WTC11 (cell line): ENCODE results near the gene PRR19. TPM values are rescaled to one million over a fixed set of nuclear protein-coding genes. Genes with fewer than 3 reads are reported as not detected.

ENCODE experiments used
- ATAC-seq: fragments of 200-7000 bp; cut with Tn5 transposase; 2 replicates; pipeline ENCODE4 v1.10.0; 2021; ENCODE audit warnings: mild to moderate bottlenecking, moderate library complexity
- CTCF ChIA-PET: fragments of 300-600 bp; sonication (Branson Sonifier 250); formaldehyde crosslinking; loops from one replicate; lab custom pipeline; 2021; ENCODE audit warnings: antibody characterized with exemption; lab: Charles Lee
- POLR2A ChIA-PET: fragments of 350-600 bp; sonication (Branson Sonifier 250); formaldehyde crosslinking; loops from one replicate; lab custom pipeline; 2021; ENCODE audit warnings: antibody characterized with exemption; lab: Charles Lee
- DNase-seq: peaks from one replicate; pipeline ENCODE4 v3.0.0; 2021; ENCODE audit warnings: low spot score
- H3K27ac Mint-ChIP-seq: 2 replicates; pipeline ENCODE4 v1.8.0; 2021; ENCODE audit warnings: mixed read lengths
- H3K27me3 Mint-ChIP-seq: 2 replicates; pipeline ENCODE4 v1.8.0; 2021; ENCODE audit warnings: low read depth, mild to moderate bottlenecking, moderate library complexity, mixed read lengths
- H3K36me3 Mint-ChIP-seq: 2 replicates; pipeline ENCODE4 v1.8.0; 2021; ENCODE audit warnings: mixed read lengths
- H3K4me1 Mint-ChIP-seq: 2 replicates; pipeline ENCODE4 v1.8.0; 2022; ENCODE audit warnings: mixed read lengths
- H3K4me3 Mint-ChIP-seq: 2 replicates; pipeline ENCODE4 v1.8.0; 2021; ENCODE audit warnings: mild to moderate bottlenecking, moderate library complexity, mixed read lengths
- H3K9me3 Mint-ChIP-seq: 2 replicates; pipeline ENCODE4 v1.8.0; 2021; ENCODE audit warnings: mixed read lengths
- EMX1 ChIP-seq: fragments of 250-450 bp; sonication (Bioruptor Pico); IDR thresholded peaks from 2 replicates; pipeline ENCODE4 v1.8.0; 2021; ENCODE audit warnings: mild to moderate bottlenecking
- GRHL2 ChIP-seq: fragments of 250-450 bp; sonication (Bioruptor Pico); IDR thresholded peaks from 2 replicates; pipeline ENCODE4 v1.8.0; 2022; ENCODE audit warnings: mild to moderate bottlenecking, moderate library complexity; ENCODE audit not compliant: insufficient replicate concordance, severe bottlenecking
- NR1H2 ChIP-seq: sonication (generic); formaldehyde crosslinking; IDR thresholded peaks from 2 replicates; pipeline ENCODE4 v1.9.0; 2021; ENCODE audit warnings: mild to moderate bottlenecking, moderate library complexity, missing genetic modification reagents
- SOX15 ChIP-seq: fragments of 250-450 bp; sonication (Bioruptor Pico); IDR thresholded peaks from 2 replicates; pipeline ENCODE4 v1.9.0; 2021; ENCODE audit warnings: mild to moderate bottlenecking
- ZBTB21 ChIP-seq: sonication (generic); formaldehyde crosslinking; IDR thresholded peaks from 2 replicates; pipeline ENCODE4 v1.8.1; 2023; ENCODE audit warnings: mild to moderate bottlenecking, missing genetic modification reagents, borderline replicate concordance
- ZNF219 ChIP-seq: sonication (generic); formaldehyde crosslinking; IDR thresholded peaks from 2 replicates; pipeline ENCODE4 v1.8.0; 2023; ENCODE audit warnings: missing genetic modification reagents, mild to moderate bottlenecking, borderline replicate concordance
- ZNF317 ChIP-seq: sonication (generic); formaldehyde crosslinking; IDR thresholded peaks from 2 replicates; pipeline ENCODE4 v1.8.1; 2023; ENCODE audit warnings: low read depth, mild to moderate bottlenecking, moderate library complexity, missing genetic modification reagents, borderline replicate concordance
- total RNA-seq: library from RNA; stranded (reverse); gene quantifications from 3 replicates; pipeline ENCODE4 v1.2.3, GENCODE V29; 2021
- TF ChIP-seq, protein P1 (sequence below): fragments of 200-600 bp; IDR thresholded peaks from 2 replicates; pipeline ENCODE4 v1.8.0; 2022; ENCODE audit warnings: antibody characterized with exemption
- TF ChIP-seq, protein P2 (sequence below): sonication (generic); formaldehyde crosslinking; IDR thresholded peaks from 2 replicates; pipeline ENCODE4 v1.8.1; 2022; ENCODE audit warnings: low read depth, missing genetic modification reagents, borderline replicate concordance
- TF ChIP-seq, protein P3 (sequence below): fragments of 250-450 bp; sonication (Bioruptor Pico); IDR thresholded peaks from 2 replicates; pipeline ENCODE4 v2.1.2; 2022; ENCODE audit warnings: mild to moderate bottlenecking, moderate library complexity
- TF ChIP-seq, protein P4 (sequence below): fragments of 250-450 bp; sonication (Bioruptor Pico); IDR thresholded peaks from 2 replicates; pipeline ENCODE4 v1.9.0; 2021; ENCODE audit warnings: mild to moderate bottlenecking, borderline replicate concordance
- TF ChIP-seq, protein P5 (sequence below): sonication (generic); formaldehyde crosslinking; IDR thresholded peaks from 2 replicates; pipeline ENCODE4 v1.8.1; 2023; ENCODE audit warnings: mild to moderate bottlenecking, missing genetic modification reagents, borderline replicate concordance

Gene PRR19
- total RNA-seq, 1 experiment from 2014 or later: 3.7 TPM

DNA sequence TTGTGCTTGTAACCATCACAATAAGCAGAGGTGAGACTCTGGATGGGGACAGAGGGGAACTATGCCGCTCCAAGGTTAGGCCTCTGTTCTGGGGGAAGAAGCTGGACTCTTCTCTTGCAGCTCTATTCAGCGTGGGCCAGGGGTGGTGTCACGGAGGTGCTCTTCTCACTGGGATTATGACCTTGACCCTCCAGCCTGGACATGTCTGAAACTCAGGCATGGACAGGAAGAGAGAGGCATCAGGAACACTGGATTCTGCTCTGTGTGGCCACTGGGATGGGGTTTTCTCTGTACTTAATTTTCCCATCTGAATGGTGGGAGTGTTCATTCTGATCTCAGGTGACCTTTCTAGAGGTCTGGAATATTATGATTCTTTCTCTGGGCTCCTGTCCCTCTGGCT is 31.1 kb downstream of the PRR19 start:
- ChIA-PET CTCF (interaction anchor here (0.8 to 4.6 kb wide), 2 partner anchors 10 to 28 kb away, joined by 3 to 30 read pairs; no protein-coding TSS in a partner anchor), POLR2A (no interaction called here)
- no peak for DNase-seq
- Mint-ChIP-seq H3K36me3 (peaks cover 3% of the 10 kb centered on the region; the same call in 1 of the 2 replicates), H3K9me3 (no peaks in the 10 kb centered on the region), H3K27ac (no peak overlapping the region), H3K27me3 (no peaks in the 10 kb centered on the region), H3K4me1 (peaks cover 14% of the 10 kb centered on the region), H3K4me3 (no peak overlapping the region)
- no peak for ATAC-seq
- TF ChIP-seq GRHL2 (CRISPR knock-in tag) (no peak), ZNF219 (CRISPR knock-in tag) (no peak), EMX1 (no peak), ZNF317 (CRISPR knock-in tag) (no peak), NR1H2 (CRISPR knock-in tag) (no peak), SOX15 (CRISPR knock-in tag) (no peak), ZBTB21 (CRISPR knock-in tag) (no peak)
- TF ChIP-seq, protein P1, sequence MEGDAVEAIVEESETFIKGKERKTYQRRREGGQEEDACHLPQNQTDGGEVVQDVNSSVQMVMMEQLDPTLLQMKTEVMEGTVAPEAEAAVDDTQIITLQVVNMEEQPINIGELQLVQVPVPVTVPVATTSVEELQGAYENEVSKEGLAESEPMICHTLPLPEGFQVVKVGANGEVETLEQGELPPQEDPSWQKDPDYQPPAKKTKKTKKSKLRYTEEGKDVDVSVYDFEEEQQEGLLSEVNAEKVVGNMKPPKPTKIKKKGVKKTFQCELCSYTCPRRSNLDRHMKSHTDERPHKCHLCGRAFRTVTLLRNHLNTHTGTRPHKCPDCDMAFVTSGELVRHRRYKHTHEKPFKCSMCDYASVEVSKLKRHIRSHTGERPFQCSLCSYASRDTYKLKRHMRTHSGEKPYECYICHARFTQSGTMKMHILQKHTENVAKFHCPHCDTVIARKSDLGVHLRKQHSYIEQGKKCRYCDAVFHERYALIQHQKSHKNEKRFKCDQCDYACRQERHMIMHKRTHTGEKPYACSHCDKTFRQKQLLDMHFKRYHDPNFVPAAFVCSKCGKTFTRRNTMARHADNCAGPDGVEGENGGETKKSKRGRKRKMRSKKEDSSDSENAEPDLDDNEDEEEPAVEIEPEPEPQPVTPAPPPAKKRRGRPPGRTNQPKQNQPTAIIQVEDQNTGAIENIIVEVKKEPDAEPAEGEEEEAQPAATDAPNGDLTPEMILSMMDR: no peak
- TF ChIP-seq, protein P2, sequence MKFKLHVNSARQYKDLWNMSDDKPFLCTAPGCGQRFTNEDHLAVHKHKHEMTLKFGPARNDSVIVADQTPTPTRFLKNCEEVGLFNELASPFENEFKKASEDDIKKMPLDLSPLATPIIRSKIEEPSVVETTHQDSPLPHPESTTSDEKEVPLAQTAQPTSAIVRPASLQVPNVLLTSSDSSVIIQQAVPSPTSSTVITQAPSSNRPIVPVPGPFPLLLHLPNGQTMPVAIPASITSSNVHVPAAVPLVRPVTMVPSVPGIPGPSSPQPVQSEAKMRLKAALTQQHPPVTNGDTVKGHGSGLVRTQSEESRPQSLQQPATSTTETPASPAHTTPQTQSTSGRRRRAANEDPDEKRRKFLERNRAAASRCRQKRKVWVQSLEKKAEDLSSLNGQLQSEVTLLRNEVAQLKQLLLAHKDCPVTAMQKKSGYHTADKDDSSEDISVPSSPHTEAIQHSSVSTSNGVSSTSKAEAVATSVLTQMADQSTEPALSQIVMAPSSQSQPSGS: no peak
- TF ChIP-seq, protein P3, sequence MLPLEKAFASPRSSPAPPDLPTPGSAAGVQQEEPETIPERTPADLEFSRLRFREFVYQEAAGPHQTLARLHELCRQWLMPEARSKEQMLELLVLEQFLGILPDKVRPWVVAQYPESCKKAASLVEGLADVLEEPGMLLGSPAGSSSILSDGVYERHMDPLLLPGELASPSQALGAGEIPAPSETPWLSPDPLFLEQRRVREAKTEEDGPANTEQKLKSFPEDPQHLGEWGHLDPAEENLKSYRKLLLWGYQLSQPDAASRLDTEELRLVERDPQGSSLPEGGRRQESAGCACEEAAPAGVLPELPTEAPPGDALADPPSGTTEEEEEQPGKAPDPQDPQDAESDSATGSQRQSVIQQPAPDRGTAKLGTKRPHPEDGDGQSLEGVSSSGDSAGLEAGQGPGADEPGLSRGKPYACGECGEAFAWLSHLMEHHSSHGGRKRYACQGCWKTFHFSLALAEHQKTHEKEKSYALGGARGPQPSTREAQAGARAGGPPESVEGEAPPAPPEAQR: no peak
- TF ChIP-seq, protein P4, sequence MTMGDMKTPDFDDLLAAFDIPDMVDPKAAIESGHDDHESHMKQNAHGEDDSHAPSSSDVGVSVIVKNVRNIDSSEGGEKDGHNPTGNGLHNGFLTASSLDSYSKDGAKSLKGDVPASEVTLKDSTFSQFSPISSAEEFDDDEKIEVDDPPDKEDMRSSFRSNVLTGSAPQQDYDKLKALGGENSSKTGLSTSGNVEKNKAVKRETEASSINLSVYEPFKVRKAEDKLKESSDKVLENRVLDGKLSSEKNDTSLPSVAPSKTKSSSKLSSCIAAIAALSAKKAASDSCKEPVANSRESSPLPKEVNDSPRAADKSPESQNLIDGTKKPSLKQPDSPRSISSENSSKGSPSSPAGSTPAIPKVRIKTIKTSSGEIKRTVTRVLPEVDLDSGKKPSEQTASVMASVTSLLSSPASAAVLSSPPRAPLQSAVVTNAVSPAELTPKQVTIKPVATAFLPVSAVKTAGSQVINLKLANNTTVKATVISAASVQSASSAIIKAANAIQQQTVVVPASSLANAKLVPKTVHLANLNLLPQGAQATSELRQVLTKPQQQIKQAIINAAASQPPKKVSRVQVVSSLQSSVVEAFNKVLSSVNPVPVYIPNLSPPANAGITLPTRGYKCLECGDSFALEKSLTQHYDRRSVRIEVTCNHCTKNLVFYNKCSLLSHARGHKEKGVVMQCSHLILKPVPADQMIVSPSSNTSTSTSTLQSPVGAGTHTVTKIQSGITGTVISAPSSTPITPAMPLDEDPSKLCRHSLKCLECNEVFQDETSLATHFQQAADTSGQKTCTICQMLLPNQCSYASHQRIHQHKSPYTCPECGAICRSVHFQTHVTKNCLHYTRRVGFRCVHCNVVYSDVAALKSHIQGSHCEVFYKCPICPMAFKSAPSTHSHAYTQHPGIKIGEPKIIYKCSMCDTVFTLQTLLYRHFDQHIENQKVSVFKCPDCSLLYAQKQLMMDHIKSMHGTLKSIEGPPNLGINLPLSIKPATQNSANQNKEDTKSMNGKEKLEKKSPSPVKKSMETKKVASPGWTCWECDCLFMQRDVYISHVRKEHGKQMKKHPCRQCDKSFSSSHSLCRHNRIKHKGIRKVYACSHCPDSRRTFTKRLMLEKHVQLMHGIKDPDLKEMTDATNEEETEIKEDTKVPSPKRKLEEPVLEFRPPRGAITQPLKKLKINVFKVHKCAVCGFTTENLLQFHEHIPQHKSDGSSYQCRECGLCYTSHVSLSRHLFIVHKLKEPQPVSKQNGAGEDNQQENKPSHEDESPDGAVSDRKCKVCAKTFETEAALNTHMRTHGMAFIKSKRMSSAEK (CRISPR knock-in tag): no peak
- TF ChIP-seq, protein P5, sequence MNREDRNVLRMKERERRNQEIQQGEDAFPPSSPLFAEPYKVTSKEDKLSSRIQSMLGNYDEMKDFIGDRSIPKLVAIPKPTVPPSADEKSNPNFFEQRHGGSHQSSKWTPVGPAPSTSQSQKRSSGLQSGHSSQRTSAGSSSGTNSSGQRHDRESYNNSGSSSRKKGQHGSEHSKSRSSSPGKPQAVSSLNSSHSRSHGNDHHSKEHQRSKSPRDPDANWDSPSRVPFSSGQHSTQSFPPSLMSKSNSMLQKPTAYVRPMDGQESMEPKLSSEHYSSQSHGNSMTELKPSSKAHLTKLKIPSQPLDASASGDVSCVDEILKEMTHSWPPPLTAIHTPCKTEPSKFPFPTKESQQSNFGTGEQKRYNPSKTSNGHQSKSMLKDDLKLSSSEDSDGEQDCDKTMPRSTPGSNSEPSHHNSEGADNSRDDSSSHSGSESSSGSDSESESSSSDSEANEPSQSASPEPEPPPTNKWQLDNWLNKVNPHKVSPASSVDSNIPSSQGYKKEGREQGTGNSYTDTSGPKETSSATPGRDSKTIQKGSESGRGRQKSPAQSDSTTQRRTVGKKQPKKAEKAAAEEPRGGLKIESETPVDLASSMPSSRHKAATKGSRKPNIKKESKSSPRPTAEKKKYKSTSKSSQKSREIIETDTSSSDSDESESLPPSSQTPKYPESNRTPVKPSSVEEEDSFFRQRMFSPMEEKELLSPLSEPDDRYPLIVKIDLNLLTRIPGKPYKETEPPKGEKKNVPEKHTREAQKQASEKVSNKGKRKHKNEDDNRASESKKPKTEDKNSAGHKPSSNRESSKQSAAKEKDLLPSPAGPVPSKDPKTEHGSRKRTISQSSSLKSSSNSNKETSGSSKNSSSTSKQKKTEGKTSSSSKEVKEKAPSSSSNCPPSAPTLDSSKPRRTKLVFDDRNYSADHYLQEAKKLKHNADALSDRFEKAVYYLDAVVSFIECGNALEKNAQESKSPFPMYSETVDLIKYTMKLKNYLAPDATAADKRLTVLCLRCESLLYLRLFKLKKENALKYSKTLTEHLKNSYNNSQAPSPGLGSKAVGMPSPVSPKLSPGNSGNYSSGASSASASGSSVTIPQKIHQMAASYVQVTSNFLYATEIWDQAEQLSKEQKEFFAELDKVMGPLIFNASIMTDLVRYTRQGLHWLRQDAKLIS (CRISPR knock-in tag): no peak
